Hindlimb muscle (tissue), 1 donor: ENCODE results near the gene HECTD1. TPM values are rescaled to one million over a fixed set of nuclear protein-coding genes. Genes with fewer than 3 reads are reported as not detected.

Source experiments
- polyA plus RNA-seq: library from polyadenylated mRNA; unstranded; fragments of 120-200 nt; gene quantifications from one replicate; pipeline ENCODE4 v1.2.1, GENCODE V29; 2013; ENCODE audit not compliant: insufficient read length

The HECTD1 gene
- polyA plus RNA-seq, 1 donor: 116 TPM

Other genes with a start within 250 kb of the HECTD1 start
- 12.9 TPM for gene AP4S1, start 182.1 kb downstream of the HECTD1 start, polyA plus RNA-seq
- gene STRN3, start 181.4 kb downstream of the HECTD1 start, polyA plus RNA-seq: 44.3 TPM
- 16.0 TPM for gene HEATR5A, start 212.8 kb upstream of the HECTD1 start, polyA plus RNA-seq
- gene DTD2, start 249.7 kb upstream of the HECTD1 start, polyA plus RNA-seq: 12.9 TPM